Glomerular endothelial cell (primary cell): ENCODE results near the gene CDK5. TPM values are rescaled to one million over a fixed set of nuclear protein-coding genes. Genes with fewer than 3 reads are reported as not detected.
"Not testable (repeated sequence)": the region's sequence is repeated elsewhere in the genome, so short reads cannot be mapped to it uniquely, and the experiment has no call there.

ENCODE experiments used
- DNase-seq: peaks from one replicate; pipeline ENCODE4 v3.0.0-alpha.2; 2011; ENCODE audit warnings: low read depth, low spot score; ENCODE audit errors: extremely low read depth
- total RNA-seq: library from RNA; depleted of rRNA; stranded (reverse); fragments of >200 nt; gene quantifications from 2 replicates; pipeline ENCODE4 v1.2.3, GENCODE V29; 2015

CDK5 gene
- total RNA-seq, 1 donor from 2014 or later = 21.1 TPM

DNA sequence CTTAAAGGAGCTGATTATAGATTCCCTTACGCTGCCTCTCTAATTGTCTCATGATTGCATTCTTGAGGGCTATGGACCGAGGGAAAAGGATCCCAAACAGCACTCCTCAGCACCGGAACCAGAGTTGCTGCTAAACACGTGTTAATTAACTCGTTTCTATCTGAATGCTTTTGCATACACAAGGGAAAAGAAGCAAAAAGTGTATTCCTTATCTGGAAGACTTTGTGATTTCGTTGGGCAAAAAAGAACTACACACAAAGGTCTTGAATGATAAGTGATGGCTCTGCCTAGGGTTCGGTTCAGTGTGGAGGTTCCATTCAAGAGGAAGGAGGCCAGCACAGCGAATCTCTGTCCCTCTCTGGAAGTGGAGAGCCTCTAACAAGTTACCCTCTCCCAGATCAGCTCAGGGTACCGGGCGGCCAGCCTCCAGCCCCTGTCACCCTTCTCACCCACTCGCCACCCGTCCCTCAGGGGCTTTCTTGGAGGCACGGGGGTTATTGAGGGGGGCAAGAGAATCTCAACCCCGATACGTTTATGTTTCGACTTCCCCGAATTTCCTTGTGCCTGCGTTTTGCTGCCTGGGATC lies 1.2 kb upstream of the CDK5 start:
- DNase-seq = no peak

- DNase-seq = peak; percentile 96
Measured at GRCh38 chr7:151057989-151058780, 488 bp upstream of the CDK5 start.

GRCh38 chr7:151056666-151057505 lies 811 bp downstream of the CDK5 start:
- no peak for DNase-seq

GRCh38 chr7:151056283-151056665 lies 1.4 kb downstream of the CDK5 start:
- no peak for DNase-seq

- DNase-seq = no peak
Measured at GRCh38 chr7:151053751-151054150, 3.9 kb downstream of the CDK5 start.

GRCh38 chr7:151053096-151053495 lies 4.6 kb downstream of the CDK5 start:
- no peak for DNase-seq

- no peak for DNase-seq
Measured at GRCh38 chr7:151051108-151051507, 6.6 kb downstream of the CDK5 start.

DNA sequence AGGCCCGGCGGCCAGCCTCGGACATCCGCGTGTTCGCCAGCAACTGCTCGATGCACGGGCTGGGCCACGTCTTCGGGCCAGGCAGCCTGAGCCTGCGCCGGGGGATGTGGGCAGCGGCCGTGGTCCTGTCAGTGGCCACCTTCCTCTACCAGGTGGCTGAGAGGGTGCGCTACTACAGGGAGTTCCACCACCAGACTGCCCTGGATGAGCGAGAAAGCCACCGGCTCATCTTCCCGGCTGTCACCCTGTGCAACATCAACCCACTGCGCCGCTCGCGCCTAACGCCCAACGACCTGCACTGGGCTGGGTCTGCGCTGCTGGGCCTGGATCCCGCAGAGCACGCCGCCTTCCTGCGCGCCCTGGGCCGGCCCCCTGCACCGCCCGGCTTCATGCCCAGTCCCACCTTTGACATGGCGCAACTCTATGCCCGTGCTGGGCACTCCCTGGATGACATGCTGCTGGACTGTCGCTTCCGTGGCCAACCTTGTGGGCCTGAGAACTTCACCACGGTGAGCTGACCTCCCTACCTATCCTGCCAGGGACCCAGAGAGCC lies 8.7 kb downstream of the CDK5 start:
- no peak for DNase-seq

DNA sequence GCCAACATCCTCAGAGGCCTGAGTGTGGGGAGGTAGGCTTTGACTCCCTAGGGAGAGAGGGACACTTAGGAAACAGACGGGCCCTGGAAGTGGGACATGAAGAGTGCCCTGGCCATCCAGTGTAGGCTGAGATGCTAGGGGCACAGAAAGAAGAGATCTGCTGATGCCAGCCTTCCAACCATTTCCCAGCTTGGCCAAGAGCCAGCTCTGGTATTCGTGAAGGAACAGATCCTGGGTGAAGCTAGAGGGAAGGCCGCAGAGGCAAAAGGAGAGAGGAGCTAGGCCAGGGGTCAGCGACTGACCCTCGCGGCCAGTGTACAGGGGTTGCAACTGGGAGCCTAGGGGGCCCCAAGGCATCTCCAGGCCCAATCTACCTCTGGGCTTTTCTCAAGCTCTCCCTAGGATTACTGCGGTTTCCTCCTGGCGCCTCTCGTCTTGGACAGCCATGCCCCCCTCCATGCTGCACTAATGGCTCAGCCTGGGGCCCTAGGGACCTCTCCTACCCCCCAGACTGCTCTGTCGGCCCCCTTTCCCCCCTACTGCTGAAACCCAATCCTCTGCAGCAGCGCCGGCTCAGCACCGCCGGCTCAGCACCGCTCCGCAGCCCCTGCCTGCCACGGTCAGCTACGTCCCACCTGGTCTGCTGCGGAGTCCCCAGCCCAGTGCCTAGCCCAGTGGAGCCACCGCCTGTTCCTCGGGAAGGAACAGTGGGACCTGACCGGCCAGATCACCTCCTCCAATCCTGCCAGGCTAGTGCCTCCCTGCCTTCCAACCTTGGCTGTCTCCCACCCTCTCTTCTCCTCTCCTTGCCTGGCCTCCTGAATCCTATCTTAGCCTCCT lies 9.5 kb downstream of the CDK5 start, which contains the start of gene ASIC3:
ASIC3 (plus strand) TSS at position 556 of the 840 bp plus-strand sequence. CDS start 355 bp downstream, outside the sequence.
- no peak for DNase-seq

DNA sequence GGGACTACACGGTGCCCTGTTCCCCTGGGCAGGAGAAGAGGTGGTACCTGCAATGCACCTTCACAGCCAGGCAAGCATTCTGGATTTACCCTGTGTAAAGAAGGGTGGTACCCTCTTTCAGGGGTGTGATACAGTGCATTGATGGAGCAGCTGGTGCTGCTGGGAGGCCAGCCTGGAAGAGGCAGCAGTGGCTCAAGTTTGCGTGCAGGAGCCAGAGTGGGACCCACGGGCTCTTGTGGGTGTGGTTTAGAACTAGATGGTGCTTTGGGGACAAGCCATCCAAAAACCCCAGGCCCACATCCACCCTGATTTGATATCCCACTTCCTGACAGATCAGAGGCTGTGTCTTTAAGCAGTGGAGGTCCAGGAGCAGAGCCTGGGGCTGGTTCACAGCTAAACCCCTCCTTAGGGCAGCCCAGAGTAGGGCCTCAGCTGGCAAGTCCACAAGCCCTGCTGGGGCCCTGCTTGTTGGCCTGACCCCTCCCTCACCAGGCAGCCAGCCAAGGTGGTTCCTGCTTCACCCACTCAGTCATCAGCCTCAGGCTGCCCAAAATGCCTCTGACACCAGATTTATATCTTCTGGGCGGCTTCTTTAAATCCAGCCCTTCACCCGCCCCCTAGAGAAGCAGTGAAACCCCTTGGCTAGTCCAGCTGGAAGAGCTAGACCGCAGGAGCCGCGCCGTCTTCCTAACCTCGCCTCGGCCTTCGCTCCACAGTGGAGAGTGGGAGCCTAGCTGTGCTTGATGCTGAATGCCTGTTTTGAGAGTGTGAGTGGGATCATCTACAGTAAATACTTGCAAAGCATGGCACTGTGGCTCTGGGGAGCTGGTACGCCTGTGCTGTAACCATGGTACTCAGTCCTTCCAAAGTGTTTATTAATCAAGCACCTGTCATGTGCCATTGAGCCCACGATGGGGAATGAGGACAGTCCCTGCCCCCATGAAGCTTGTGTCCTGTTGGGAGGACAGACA lies 10.8 kb downstream of the CDK5 start:
- DNase-seq = no peak

DNA sequence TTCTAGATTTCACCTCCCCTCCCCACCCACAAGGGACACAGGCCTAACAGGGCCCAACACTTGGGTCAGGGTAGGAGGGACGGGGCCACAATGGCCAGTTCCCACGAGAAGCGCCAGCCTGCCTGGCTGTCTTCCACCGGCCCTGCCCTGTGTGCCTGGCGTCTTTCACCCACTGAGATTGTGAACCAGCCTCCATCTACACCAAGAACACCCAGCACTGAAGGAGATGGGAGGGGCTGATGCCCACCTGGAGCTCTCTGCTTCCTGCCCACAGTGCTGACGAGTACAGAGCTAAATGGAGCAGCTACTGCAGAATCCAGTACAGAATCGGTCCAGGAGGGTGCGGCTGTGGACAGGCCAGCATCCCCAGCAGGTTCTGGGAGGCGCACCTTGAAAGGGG lies 11.7 kb downstream of the CDK5 start:
- no peak for DNase-seq

DNA sequence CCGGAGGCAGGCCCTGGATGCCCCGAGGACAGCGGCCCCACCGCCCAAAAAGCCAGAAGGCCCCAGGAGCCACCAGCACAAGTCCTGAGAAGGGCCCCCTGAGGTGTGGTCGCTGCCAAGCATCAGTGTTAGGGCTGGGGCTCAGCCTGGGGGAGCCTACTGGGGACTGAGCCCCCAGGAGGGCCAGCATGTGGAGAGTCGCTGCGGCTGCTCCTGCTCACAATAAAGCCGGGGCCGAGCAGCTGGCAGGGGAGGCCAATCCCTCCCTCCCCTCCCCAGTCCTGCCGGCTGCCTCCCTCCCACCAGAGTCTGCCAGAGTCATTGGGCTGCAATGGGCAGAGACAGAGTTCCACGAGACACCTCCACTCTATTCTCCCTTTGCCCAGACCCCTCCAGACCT lies 12.4 kb downstream of the CDK5 start:
- DNase-seq = no peak

GRCh38 chr7:151043959-151044358 lies 13.7 kb downstream of the CDK5 start:
- DNase-seq = no peak

DNA sequence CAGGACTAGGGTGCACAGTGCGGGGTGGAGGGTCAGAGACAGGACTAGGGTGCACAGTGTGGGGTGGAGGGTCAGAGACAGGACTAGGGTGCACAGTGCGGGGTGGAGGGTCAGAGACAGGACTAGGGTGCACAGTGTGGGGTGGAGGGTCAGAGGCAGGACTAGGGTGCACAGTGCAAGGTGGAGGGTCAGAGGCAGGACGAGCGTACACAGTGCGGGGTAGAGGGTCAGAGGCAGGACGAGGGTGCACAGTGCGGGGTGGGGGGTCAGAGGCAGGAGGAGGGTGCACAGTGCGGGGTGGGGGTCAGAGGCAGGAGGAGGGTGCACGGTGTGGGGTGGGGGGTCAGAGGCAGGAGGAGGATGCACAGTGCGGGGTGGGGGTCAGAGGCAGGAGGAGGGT lies 14.2 kb downstream of the CDK5 start:
- DNase-seq = not testable (repeated sequence)

DNA sequence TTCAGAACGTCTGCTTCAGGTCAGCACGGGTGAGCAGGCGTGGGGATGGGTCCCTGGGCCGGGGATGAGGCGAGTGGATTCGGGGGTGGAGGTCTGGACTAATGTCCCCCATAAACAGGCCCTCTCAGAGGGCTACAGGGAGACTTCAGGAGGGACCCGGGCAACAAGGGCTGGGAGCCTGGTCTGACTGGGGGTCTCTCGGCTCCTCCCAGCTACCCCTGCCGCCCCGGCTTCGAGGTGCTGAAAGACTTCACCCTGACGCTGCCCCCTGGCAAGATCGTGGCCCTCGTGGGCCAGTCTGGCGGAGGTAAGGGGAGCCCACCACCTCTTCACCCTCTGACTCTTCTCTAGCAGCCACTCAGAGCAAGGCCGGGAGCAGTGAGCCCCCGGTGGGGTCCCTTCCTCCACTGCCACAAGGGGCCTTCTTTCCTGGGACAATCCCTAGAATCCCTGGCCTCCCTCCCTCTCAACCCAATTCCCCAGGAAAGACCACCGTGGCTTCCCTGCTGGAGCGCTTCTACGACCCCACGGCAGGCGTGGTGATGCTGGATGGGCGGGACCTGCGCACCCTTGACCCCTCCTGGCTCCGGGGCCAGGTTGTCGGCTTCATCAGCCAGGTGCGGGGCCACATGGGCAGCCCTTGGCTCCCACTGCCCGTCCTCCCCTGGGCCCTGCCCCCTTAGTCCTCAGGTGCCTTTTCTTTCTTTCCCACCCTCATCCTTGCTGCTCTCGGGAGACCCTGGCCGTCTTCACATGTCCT lies 16.9 kb downstream of the CDK5 start:
- DNase-seq = no peak

- no peak for DNase-seq
Measured at GRCh38 chr7:151039850-151040548, 17.7 kb downstream of the CDK5 start.

DNA sequence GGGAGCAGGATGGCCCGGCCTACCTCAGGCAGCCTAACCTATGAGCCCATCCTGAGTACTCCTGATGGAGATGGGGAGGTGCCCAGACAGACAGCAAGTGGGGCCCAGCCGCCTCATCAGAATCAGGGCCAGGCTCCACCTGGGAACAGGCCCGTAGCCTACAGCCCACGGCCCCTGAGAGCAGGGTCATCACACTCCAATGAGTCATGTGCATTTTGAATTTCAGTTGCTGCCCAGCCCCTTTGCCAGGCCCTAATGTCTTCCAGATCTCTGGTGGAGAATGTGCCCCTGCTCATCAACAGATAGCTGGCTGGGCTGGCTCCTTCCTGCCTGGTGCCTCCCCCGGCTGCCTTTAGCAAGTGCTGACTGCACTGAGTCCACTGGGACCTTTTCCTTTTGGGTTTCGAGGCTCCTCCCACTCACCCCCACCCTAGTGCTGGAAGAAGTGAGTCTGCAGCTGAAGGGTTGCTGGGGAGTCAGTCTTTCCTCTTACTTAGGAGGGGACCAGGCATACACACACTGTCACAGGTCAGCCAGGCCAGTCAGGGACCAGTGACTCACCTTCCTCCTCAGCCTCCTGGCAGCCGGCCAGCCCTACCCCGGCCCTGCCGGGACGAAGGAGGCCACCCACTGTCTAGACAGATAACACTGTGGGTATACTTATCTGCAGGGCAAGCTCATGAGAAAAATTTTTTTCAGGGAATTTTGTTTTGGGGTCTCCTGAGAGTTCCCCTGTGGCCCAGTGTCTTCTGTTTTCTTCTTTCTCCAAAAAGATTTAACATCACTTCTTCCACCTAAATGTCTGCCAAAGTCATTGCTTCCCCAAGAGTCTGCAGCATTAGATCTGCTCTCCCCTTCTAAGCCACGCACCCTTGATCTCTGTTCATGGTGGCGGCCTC lies 18.5 kb downstream of the CDK5 start:
- DNase-seq = no peak
